Stimulated activated CD4-positive, alpha-beta T cell treated with anti-CD3 and anti-CD28 coated beads, Interleukin-4, amount 100 ng/mL, for 1 hour (primary cell): ENCODE measurements around the gene VDAC1.
A peak's percentile ranks its signal among the peaks of the same experiment; 100 is the strongest.
"Not testable (repeated sequence)": the region's sequence is repeated elsewhere in the genome, so short reads cannot be mapped to it uniquely, and the experiment has no call there.

Source experiments
- DNase-seq: peaks from one replicate; pipeline ENCODE4 v3.0.0-alpha.2; 2020

The VDAC1 gene, protein sequence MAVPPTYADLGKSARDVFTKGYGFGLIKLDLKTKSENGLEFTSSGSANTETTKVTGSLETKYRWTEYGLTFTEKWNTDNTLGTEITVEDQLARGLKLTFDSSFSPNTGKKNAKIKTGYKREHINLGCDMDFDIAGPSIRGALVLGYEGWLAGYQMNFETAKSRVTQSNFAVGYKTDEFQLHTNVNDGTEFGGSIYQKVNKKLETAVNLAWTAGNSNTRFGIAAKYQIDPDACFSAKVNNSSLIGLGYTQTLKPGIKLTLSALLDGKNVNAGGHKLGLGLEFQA

DNA sequence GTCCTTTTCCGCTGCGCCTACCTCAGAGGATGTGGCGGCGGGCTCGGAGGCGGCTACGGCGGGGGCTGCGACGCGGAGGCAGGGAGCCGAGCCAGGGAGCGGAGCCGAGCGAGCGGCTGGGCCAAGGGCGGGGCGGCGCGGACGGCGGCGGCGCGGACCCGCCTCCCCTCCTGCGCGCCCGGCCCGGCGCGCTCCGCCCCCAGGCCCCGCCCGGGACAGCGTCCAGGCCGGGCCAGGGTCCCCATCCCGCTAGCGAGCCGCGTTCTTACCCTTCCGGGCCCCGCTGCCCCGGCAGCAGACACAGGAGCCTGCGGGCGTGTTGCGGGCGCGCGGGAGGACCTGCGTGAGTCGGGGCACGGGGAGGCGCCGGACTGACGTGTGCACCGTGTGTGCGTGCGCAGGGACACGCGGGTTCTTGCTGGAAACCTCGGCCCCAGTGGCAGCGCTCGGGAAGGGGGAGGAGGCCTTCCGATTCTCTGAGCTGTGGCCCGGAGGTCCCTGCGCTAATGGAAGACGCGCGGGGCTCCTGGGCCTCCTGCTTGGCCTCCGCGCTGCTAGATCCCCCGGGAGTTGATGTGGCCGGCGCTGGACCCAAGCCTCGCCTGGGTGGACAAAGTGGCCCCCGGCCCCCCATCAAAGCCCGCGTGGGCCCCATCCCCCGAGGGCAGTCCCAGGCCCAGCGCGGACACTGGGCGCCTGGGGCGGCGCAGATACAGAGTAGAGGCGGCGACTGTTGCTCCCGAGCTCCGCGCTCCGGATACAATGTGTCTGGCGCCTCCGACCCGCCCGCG is at the start of gene VDAC1:
VDAC1 (minus strand) TSS at position 350 of the 791 bp plus-strand sequence. CDS start 11,963 bp downstream, outside the sequence.
- DNase-seq, result peak; percentile 78

DNA sequence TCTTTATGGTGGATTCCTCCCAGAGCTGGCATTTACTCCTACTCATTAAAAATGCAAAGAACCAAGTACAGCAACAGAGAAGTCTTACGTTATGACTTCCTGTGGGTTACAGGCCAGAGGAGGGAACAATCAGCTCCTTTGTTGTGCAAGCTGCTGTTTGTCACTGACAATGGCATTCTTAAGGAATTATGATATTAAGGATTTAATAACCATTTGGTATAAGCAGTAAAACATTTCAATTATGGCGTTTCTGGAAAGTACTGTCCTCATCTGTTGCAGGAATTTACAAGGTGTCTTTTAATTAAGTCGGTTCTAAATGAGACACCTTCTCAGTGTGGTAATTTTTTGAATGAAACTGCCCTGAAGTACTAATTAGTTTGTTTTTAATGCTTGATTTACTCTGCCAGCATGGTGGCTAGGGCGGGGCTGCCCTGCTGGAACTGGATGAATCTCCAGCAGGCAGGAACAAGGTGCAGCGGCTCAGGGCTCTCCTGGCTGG is 49.1 kb upstream of the VDAC1 start:
- no peak for DNase-seq

DNA sequence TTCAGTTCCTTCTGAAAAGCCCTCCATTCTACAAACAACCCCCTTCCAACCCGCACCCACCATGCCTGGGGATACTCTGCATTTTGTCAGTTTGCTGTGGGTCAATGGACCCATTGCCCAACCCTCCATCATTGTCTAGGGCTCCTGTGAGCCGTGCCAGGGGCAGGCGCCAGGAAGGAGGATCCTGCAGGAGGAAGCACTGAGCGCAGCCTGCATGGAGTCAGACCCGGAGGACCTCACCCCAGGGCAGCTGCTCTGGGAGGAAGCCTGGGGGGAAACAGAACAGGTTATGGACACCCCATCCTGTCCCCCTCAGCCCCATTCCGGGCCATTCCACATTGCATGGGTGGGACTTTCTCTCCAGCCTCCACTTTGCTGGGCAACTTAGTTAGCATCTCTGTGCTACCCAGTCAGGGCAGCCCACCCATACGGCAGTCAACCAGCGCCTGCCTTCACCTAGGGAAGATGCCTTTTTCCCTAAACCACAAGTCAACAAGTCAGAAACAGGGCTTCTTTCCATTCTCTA is 48.6 kb upstream of the VDAC1 start:
- DNase-seq, result no peak

DNA sequence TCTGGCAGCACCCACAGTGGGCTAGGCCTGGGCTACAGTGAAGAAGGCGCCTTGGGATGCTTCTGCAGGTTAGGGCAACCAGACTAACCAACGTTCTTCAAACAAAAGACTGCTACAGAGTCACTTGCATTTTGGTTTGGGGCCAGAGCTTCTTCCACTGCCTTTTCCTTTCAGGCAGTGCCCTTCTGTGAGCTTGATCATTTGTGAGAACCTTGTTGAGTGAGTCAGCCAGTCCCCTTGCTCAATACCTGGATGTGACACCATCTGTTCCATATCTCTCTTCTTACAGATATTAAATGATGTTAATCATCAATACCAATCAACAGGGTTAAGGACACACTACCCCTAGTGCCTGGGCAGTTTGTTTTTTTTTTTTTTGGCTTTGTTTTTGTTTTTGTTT is 46.5 kb upstream of the VDAC1 start:
- DNase-seq, result no peak

DNA sequence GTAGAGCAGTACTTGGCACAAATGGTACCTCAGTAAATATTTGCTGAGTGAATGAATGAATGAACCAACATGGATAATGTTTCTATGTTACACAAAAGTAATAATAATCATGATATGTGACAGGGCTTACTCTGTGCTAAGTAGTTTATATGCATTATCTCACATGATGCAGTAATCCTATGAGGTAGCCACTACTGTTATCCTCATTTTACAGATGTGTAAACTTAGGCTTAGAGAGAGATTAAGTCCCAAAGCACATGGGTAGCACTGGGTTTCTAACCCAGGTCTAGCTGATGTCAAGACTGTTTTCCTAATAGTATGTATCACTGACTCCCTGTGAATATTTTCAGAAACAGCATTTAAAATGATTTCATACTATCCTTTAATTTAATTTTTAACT is 44.1 kb upstream of the VDAC1 start:
- DNase-seq, result no peak

DNA sequence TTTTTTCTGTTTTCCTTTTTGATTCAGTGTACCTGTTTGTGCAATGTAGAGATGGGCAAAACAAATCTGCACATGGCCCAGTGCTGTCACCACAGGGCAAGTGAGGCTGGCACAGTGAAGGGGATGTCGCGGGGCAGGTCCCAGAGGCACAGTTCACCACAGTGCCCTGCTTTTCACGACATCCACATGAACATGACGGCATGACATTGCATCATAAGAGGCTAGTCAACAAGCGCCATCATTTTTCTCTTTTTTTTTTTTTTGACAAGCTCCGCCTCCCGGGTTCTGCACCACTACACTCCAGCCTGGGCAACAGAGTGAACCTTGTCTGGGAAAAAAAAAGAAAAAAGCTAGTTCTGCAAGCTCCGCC is 42.9 kb upstream of the VDAC1 start:
- DNase-seq, result no peak

DNA sequence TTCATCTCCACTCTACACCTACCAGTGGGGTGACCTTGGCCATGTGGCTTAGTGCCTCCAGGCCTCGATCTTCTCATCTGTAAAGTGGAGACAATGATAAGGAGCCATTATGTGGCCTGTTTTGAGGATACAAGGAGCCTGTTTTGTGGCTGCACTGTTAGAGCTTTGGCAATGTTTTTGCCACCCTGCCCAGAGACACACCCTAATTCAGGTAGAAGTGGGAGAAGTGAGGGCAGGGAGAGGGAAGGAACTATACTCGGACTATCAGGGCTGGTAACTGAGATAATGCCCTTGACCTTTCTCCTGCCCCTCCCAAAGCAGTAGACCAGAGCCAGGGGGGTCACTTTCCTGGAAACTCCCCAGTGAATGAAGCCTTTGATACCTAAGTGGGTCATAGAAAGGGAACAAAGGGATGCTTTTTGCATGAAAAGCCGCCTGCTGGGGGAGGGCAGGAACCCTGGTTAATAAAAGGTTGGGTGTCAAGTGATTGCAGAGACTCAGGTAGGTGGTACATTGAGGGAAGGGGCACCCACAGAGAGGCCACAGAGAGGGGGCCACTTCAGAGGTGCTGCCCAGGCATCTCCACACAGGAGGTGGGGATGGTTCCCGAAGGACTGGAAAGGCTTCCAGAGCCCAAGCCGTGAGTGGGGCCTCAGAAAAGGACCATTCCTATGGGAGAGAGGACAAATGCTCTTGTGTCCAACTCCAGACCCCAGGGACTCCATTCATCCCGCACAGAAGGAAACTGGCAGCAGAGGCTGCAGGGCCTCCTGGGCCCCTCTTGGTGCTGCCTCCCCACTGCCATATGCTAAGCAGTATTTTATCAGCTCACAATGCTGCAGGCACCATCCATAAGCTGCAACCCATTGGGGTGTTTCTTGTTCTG is 42.3 kb upstream of the VDAC1 start:
- DNase-seq, result no peak

DNA sequence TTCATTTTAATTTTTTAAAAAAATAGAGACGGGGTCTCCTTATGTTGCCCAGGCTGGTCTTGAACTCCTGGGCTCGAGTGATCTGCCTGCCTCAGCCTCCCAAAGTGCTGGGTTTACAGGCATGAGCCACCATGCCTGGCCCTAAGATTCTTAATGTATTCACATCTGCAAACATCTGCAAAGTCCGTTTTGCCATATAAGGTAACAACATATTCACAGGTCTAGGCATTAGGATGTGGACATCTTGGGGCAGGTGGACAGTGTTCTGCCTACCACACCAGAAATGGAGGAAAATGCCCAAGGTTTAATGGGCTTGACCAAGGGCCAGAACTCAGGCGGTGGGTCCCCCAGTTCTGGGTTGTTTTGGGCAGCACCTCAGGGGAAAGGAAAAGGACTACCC is 41.6 kb upstream of the VDAC1 start:
- no peak for DNase-seq

DNA sequence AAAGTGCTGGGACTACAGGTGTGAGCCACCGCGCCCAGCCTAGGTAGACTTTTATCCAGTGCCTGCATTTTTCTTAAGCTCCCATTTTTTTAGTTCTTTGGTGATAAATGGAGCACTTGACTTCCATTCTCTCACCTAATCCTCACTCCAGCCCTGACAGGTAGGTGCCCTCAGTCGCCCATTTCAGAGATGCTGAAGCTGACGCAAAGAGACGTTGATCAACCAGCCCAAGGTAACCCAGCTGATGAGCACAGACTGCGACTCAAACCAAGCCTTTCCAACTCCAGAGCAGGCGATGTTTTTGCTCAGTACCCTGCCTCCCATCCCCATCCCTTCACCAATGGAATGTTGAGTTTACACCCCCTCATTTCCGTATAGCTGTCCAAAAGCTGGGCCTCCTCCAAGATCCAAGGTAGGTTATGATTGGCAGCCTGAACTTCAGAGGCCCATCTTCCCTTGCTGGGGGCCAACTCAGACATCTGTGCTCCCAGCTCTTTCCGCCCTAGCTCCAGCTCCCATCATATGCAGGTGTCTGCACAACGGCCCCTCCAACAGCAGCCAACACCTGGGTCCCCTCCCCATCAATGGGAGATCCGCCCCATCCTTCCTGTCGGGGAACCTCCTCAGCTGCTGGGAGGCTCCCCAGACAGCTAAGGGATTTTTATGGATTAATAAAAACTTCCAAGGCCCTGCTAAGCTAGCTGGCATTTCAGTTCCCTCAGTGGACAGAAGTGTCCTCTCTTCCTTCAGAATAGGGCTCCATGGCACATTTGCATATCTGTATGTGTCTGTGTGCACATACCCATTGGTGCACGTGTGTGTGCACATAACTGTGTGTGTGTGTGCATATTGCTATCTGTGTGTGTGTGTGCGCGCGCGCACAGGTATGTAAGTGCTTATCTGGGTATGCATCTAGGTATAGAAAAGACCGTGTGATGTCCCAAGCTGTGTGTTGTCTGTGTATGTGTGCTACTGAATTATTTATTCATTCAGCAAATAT is 39.3 kb upstream of the VDAC1 start:
- no peak for DNase-seq

DNA sequence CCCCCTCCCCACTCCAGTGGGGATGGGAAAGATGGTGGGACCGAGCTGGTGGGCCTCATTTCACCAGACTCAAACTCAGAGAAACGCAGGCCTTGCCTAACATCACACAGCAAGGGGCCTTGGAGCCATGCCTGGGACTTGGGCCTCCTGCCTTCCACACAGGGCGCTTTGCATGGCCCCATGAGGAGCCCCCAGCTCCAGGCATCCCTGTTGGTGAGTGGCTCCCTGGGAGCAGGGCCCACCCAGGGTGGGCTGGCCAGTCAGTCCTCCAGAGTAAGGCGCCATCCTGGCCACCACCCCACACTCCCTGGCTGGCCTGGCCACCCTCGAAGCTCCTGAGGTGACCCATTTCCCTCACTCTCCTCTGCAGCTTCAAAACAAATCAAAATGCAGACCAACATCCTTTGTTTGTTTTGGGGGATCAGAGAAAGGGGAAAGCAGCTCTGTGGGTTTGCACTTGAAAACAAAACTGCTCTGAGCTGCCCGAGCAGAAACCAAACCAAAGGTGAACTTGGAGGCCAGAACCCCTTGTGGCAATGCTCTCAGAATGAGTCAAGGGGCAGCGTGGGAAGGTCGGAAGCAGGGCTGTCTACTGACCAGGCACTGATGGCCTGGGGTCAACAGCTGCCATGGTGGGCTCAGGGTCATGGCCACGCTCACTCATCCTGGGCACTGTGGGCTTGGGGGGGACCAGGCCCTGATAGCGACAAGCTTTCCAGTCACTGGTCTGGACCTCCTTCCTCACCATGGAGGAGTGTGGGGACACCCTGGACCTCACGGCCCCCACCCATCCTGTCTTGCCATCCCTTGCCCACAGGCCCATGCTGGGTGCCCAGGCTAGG is 37.0 kb upstream of the VDAC1 start:
- no peak for DNase-seq

DNA sequence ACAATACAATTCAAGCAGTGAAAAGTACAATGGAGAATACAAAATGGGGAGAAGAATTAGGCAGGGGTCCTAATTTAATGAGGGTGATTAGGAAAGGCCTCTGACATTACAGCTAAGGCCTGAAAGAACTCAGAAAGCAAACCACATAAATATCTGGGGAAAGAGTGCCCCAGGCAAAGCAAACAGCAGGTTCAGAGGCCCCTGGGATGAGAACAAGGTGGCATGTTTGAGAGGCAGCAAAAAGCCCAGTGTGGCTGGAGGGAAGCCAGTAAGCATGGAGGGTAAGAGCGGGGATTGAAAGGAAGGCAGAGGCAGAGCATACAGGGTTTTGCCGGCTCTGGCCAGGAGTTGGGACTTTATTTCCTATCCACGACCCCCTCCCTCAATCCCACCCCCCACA is 33.4 kb upstream of the VDAC1 start:
- DNase-seq, result no peak

DNA sequence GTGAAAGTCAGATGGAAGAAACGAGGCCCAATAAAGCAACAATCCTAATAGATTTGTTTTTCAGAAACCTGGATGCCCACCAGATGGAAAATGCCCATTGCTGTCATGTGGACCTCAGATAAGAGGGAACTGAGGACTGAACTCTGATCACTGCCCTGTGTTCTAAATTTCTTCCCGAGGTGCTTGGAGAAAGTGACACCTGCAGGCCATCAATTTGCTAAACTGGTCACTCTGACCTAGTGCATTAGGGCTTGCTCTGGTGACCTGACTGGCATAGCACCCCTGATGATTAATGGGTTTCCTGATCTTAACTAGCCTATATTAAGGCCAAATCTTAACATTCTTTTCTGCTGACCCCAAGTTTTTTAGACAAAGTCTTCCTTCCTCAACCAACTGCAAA is 32.4 kb upstream of the VDAC1 start:
- no peak for DNase-seq

DNA sequence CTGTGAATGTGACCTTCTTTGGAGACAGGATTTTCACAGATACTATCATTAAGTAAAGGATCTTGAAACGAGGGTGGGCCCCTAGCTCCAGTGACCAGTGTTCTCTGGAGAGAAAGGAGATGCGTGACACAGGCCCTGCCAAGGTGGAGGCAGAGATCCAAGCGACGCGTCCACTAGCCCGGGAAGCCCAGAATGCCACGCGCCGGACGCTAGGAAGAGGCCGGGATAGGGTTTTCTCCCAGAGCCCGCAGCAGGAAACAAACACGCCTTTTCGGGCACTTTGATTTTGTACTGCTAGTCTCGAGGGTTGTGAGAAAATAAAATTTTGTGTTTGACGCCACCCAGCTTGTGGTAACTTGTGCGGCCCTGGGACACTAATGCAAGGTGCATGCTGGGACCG is 29.6 kb upstream of the VDAC1 start:
- DNase-seq, result no peak

DNA sequence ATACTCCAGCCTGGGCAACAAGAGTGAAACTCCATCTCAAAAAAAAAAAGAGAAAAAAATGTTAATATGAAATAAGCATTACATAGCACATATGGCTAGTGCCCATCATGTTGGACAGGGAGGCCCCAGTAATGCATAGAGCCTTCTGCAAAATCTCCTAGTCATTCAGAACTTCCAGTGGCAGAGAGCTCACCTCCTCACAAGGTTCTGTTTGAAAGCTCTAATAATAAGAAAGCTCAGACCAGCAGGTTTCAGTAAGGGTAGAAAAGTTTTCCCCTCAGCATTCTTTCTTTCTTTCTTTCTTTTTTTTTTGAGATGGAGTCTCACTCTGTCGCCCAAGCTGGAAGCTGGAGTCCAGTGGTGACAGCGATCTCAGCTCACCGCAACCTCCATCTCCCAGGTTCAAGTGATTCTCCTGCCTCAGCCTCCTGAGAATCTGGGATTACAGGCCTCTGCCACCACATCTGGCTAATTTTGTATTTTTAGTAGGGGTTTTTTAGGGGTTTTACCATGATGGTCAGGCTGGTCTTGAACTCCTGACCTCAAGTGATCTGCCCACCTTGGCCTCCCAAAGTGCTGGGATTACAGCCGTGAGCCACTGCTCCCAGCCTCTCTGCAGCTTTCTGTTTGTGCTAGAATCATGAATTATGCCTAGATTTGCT is 25.7 kb upstream of the VDAC1 start:
- not testable (repeated sequence) for DNase-seq

DNA sequence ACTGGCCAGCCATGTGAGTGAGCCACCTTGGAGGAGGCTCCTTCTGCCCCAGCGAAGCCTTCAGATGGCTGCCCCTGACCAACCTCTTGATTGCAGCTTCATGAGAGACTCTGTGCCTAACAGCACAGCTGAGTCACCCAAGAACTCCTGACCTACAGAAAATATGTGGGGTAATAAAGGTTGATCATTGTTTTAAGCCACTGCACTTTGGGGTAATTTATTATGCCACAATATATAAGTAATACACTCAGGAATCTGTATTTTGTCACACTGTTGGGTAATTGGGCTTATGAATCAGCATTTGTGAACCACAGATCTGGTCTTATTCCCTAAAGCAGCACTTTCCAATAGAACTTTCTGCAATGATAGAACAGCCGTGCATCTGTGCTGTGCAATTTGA is 24.4 kb upstream of the VDAC1 start:
- DNase-seq, result no peak

DNA sequence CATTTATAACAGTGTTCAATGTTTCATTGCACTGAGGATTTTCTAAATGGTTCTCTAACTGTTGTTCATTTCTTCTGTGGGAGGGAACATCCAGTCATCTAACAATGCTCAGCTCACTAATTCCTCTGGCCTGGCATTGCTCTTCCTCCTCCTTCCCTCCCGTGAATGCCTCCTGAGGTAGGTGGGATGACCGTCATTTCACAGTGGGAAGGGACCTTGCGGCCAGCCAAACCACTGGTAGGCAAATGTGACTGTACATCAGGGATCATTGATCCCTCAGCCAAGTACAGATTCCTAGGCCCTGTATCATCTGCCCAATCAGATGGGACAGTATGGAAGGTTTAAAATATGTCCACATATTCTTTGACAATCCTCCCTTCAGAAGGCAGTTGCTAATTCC is 23.7 kb upstream of the VDAC1 start:
- no peak for DNase-seq

DNA sequence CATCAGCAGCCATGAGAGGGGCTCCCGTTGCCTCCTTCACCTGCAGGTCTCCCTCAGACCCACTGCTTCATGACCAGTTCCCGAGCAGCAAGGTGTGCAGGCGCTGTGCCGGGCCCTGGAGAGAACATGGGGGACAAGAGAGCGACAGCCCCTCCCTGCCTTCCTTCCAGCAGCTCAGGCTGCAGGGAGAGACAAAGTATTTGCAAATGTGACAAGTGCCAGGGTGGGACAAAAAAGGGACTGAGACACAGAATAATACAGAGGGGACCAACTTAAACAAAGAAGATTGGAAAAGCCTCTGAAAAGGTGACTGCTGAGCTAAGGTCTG is 22.5 kb upstream of the VDAC1 start:
- no peak for DNase-seq

DNA sequence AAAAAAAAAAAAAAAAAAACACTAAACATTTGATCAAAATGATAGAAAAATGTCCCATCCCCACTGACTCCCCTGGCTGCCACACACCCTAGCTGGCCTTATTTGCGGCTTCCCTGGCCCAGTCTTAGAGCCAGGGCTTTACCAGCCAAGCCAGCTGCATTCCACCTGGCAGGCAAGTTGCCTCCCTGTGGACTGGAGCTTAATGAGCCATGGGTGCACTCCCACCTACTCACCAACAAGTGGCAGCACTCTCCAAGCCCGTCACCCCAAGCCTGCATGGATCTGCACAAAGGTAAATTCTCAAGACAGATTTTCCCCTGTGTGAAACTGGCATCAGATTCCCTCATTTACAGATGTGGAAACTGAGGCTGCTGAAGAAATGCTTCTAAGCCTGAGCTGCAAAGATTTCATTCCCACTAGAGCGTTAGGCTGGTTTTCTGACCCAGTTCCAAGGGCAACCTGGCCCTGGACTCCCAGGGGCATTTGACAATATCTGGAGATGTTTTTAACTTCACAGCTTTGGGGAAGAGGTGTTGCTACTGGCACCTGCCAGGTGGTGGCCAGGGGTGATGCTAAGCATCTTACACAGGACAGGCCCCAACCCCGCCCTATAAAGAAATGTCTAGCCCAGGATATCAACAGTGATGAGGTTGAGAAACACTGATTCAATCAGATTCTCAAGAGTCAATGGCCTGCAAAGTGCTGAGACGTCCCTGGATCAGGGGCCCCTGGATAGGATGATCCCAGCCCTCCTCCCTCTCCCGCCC is 21.9 kb upstream of the VDAC1 start:
- peak; percentile 54 for DNase-seq

DNA sequence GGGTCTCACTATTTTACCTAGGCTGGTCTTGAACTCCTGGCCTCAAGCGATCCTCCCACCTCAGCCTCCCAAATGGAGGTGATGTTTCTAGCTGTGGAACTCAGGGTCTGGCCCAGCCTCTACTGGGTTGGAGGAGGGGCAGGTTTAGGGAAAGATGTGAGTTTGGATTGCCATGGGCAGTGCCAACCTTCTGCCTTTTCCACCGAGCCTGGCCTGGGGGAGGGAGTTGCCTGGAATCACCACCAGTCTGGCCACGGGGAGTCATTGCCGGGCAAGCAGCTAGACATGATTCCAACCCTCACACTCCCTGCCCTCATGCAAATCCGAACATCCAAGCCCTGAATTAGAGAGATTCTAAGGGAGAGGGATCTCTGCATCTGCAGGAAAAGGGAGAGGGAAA is 21.0 kb upstream of the VDAC1 start:
- DNase-seq, result no peak

DNA sequence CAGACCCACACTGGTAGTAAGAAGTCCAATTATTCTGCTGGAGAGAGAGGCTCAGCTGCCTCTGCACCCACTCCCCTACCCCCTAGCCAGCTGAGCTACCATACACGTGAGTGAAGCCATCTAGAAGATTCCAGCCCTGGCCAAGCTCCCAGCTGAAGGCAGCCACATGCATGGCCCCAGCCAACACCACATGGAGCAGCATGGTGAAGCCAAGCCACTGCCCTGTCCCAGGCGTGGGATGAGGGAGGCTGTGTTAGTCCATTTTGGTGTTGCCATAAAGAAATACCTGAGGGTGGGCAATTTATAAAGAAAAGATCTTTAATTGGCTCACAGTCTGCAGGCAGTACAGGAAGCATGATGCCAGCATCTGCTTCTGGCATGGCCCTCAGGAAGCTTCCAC is 20.0 kb upstream of the VDAC1 start:
- no peak for DNase-seq
